Measurements from ENCODE around the gene CDC5L. TPM values are rescaled to one million over a fixed set of nuclear protein-coding genes. Genes with fewer than 3 reads are reported as not detected.
A peak's percentile ranks its signal among the peaks of the same experiment; 100 is the strongest.

Gene CDC5L
- total and polyA plus RNA-seq, 2 experiments from 2014 or later, result 15.9 to 20.4 TPM

DNA sequence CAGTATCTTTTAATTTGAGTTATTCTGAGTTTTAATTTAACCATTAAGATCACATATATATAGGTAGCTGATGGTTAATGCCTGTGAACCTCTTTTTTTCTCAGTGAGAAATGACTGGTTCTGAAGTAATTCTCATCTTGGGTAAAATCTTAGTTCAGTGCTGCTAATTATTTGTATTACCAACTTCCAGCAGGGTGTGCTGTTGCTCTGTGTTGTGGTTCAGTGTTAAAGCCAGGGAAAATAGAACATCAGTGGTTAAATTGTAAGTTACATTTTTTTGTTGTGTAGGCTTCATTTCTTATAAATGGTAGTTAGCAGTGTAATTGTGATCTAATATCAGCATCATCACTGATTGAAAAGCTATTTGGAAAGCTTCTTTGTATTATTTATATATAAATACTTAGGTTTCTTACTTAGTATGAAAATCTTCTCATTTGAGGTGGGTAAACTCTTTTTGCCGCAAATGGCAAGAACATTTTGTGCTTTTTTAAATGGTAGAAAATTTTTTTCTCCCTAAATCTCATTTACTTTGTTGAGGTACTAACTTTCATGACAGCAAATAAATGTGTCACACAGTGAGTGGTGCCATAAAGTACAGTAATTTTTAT, 43.7 kb downstream of the CDC5L start:
- Histone ChIP-seq H3K4me2 (ENCODE audit: unreplicated experiment) (no peak overlapping the region), H3K4me1 (ENCODE audit: insufficient read depth) (peaks cover 18% of the 10 kb centered on the region), H3K27me3 (replicated peaks; ENCODE audit: insufficient read depth) (no peaks in the 10 kb centered on the region), H3K9me3 (ENCODE audit: low read depth) (no peaks in the 10 kb centered on the region), H3K9ac (peak overlapping the region; percentile 21; the same call in 1 of the 2 replicates), H3K9me2 (ENCODE audit: insufficient read depth) (no peaks in the 10 kb centered on the region), H3F3A (ENCODE audit: insufficient read depth) (peaks cover 19% of the 10 kb centered on the region), H2AFZ (no peak overlapping the region), H3K36me3 (ENCODE audit: low read depth) (peaks cover 16% of the 10 kb centered on the region), H3K79me2 (ENCODE audit: insufficient read depth) (peaks cover 29% of the 10 kb centered on the region), H3K4me3 (no peak overlapping the region), H3K27ac (no peak overlapping the region), H4K20me1 (ENCODE audit: insufficient read depth) (no peaks in the 10 kb centered on the region)
- TF ChIP-seq EZH2phosphoT487 (IDR thresholded peaks at IDR 0.05; ENCODE audit: insufficient read depth, low read depth) (no peak), EZH2 (IDR thresholded peaks at IDR 0.05; ENCODE audit: insufficient read depth, poor library complexity, severe bottlenecking) (no peak)
- 40 to 52% methylated on average over 1 of the region's 1 CpG for WGBS, 2 experiments (ENCODE audit: low coverage in 1 of 2, low lambda C conversion rate in 2 of 2, missing lambda C conversion rate in 2 of 2)
- peak; percentile 80 for DNase-seq
- in situ Hi-C loops (cut with MboI), result no loop called here

DNA sequence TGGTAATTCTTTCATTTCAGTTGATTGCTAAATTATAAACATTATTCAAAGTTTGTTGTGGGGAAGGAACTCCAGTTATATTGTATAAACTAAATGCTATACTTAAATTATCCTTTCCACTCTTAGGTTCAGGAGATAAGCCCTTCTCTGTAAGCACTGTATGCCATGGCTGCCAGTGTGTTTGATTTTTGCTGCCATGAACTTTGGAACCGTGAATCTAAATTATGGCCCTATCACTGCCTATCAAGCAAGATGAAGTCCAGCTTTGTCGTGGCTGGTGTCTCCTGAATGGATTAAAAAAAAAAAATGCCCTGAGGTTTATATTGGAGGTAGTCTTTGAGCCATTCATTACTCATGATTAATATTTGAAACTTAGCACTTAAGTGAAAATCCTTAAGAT, 44.7 kb downstream of the CDC5L start:
- H3K9me3 ChIP-seq (ENCODE audit: low read depth), result no peaks in the 10 kb centered on the region
- no peak overlapping the region for H3K27ac ChIP-seq
- DNase-seq, result no peak
- TF ChIP-seq EZH2 (IDR thresholded peaks at IDR 0.05; ENCODE audit: insufficient read depth, poor library complexity, severe bottlenecking) (no peak), EZH2phosphoT487 (IDR thresholded peaks at IDR 0.05; ENCODE audit: insufficient read depth, low read depth) (no peak)
- in situ Hi-C loops (cut with MboI), result no loop called here
- peaks cover 35% of the 10 kb centered on the region for H3K79me2 ChIP-seq (ENCODE audit: insufficient read depth)
- H3K4me2 ChIP-seq (ENCODE audit: unreplicated experiment), result no peak overlapping the region
- no peak overlapping the region for H3K4me3 ChIP-seq
- peaks cover 13% of the 10 kb centered on the region for H3F3A ChIP-seq (ENCODE audit: insufficient read depth)
- no peak overlapping the region for H2AFZ ChIP-seq
- H3K27me3 ChIP-seq (replicated peaks; ENCODE audit: insufficient read depth), result no peaks in the 10 kb centered on the region
- WGBS, 2 experiments (ENCODE audit: low coverage in 1 of 2, low lambda C conversion rate in 2 of 2, missing lambda C conversion rate in 2 of 2), result 33 to 53% methylated on average over 2 of the region's 2 CpGs
- no peaks in the 10 kb centered on the region for H4K20me1 ChIP-seq (ENCODE audit: insufficient read depth)
- no peak overlapping the region for H3K9ac ChIP-seq
- peaks cover 9% of the 10 kb centered on the region; the same call in 1 of the 2 replicates for H3K36me3 ChIP-seq (ENCODE audit: low read depth)
- H3K4me1 ChIP-seq (ENCODE audit: insufficient read depth), result peaks cover 18% of the 10 kb centered on the region
- H3K9me2 ChIP-seq (ENCODE audit: insufficient read depth), result no peaks in the 10 kb centered on the region

DNA sequence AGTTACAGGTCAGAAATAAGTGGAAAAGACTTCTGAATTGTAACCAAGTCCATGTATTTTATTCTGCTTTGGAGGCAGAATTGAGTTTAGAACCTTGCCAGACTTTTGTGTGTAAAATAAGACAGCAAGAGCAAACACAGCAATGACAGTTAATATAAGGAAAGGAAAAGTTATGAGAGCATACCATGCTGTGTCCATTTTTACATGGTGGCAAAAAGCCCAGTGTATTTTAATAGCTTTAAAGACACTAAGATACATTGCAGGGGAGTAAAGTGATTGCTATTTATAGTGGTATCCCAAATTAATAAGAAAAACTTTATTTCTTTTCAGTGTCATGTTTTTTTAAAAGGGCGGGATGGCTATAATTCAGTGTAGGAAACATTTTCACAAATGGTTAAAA, 45.2 kb downstream of the CDC5L start:
- TF ChIP-seq EZH2 (IDR thresholded peaks at IDR 0.05; ENCODE audit: insufficient read depth, poor library complexity, severe bottlenecking) (no peak), EZH2phosphoT487 (IDR thresholded peaks at IDR 0.05; ENCODE audit: insufficient read depth, low read depth) (no peak)
- Histone ChIP-seq H3K27ac (no peak overlapping the region), H3K9ac (no peak overlapping the region), H3K36me3 (ENCODE audit: low read depth) (peaks cover 9% of the 10 kb centered on the region; the same call in 1 of the 2 replicates), H3K9me2 (ENCODE audit: insufficient read depth) (no peaks in the 10 kb centered on the region), H3K79me2 (ENCODE audit: insufficient read depth) (peaks cover 39% of the 10 kb centered on the region), H3K4me1 (ENCODE audit: insufficient read depth) (peaks cover 18% of the 10 kb centered on the region), H4K20me1 (ENCODE audit: insufficient read depth) (no peaks in the 10 kb centered on the region), H3K4me2 (ENCODE audit: unreplicated experiment) (no peak overlapping the region), H3K4me3 (no peak overlapping the region), H2AFZ (no peak overlapping the region), H3K9me3 (ENCODE audit: low read depth) (no peaks in the 10 kb centered on the region), H3K27me3 (replicated peaks; ENCODE audit: insufficient read depth) (no peaks in the 10 kb centered on the region), H3F3A (ENCODE audit: insufficient read depth) (peaks cover 13% of the 10 kb centered on the region)
- DNase-seq, result no peak
- 92 to 96% methylated on average over 1 of the region's 1 CpG for WGBS, 2 experiments (ENCODE audit: low coverage in 1 of 2, low lambda C conversion rate in 2 of 2, missing lambda C conversion rate in 2 of 2)
- in situ Hi-C loops (cut with MboI), result no loop called here

DNA sequence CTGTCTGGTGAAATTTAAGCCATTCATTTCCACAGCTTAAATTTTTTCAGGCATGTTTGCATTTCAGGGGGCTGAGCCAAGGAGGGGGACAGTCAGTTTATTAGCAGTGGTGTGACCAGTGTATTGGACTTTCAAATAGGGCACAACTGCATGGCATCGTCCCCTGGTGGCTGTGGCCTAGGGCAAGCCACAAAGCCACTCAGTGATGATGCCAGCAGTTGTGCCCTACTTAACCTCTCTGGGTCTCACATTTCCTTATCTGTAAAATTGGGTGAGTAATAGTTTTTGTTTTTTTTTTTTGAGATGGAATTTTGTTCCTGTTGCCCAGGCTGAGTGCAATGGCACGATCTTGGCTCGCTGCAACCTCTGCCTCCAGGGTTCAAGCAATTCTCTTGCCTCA, 48.0 kb downstream of the CDC5L start:
- Histone ChIP-seq H3K4me3 (no peak overlapping the region), H3K36me3 (ENCODE audit: low read depth) (0 out of 2 replicates have a peak, but pooled peaks cover under 1% of the 10 kb centered on the region), H3F3A (ENCODE audit: insufficient read depth) (peaks cover 18% of the 10 kb centered on the region), H3K27ac (no peak overlapping the region), H3K4me1 (ENCODE audit: insufficient read depth) (peaks cover 20% of the 10 kb centered on the region), H3K4me2 (ENCODE audit: unreplicated experiment) (no peak overlapping the region), H4K20me1 (ENCODE audit: insufficient read depth) (no peaks in the 10 kb centered on the region), H2AFZ (no peak overlapping the region), H3K9me2 (ENCODE audit: insufficient read depth) (no peaks in the 10 kb centered on the region), H3K79me2 (ENCODE audit: insufficient read depth) (peaks cover 41% of the 10 kb centered on the region), H3K9ac (no peak overlapping the region), H3K9me3 (ENCODE audit: low read depth) (no peaks in the 10 kb centered on the region), H3K27me3 (replicated peaks; ENCODE audit: insufficient read depth) (no peaks in the 10 kb centered on the region)
- TF ChIP-seq EZH2 (IDR thresholded peaks at IDR 0.05; ENCODE audit: insufficient read depth, poor library complexity, severe bottlenecking) (no peak), EZH2phosphoT487 (IDR thresholded peaks at IDR 0.05; ENCODE audit: insufficient read depth, low read depth) (no peak)
- 97 to 98% methylated on average over 3 of the region's 3 CpGs for WGBS, 2 experiments (ENCODE audit: low coverage in 1 of 2, low lambda C conversion rate in 2 of 2, missing lambda C conversion rate in 2 of 2)
- no peak for DNase-seq
- in situ Hi-C loops (cut with MboI), result no loop called here

Measured in GM23248 (cell line).